ENCODE data around the gene APOA4. TPM values are rescaled to one million over a fixed set of nuclear protein-coding genes. Genes with fewer than 3 reads are reported as not detected.
A peak's percentile ranks its signal among the peaks of the same experiment; 100 is the strongest.
"Not testable (repeated sequence)": the region's sequence is repeated elsewhere in the genome, so short reads cannot be mapped to it uniquely, and the experiment has no call there.

Gene APOA4
- total RNA-seq, 1 experiment from 2014 or later = not detected

GRCh38 chr11:116807601-116808261 is 15.4 kb downstream of the APOA4 start:
- DNase-seq (ENCODE audit: extremely low read depth, low read depth) = no peak

GRCh38 chr11:116804001-116804400 is 19.1 kb downstream of the APOA4 start:
- DNase-seq (ENCODE audit: extremely low read depth, low read depth) = no peak

DNA sequence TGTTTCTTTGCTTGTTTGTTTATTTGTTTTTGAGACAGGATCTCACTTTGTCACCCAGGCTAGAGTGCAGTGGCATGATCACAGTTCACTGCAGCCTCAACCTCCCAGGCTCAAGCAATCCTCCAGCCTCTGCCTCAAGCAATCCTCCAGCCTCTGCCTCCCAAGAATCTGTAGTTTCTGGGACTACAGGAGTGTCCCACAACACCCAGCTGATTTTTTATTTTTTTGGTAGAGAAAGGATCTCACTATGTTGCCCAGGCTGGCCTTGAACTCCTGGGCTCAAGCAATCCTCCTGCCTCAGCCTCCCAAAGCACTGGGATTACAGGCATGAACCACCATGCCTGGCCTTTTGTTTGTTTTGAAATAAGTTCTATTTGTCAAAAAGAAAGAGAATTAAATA is 21.4 kb downstream of the APOA4 start:
- not testable (repeated sequence) for DNase-seq (ENCODE audit: extremely low read depth, low read depth)

- no peak for DNase-seq (ENCODE audit: extremely low read depth, low read depth)
Observed at GRCh38 chr11:116800610-116801009, 22.5 kb downstream of the APOA4 start.

DNA sequence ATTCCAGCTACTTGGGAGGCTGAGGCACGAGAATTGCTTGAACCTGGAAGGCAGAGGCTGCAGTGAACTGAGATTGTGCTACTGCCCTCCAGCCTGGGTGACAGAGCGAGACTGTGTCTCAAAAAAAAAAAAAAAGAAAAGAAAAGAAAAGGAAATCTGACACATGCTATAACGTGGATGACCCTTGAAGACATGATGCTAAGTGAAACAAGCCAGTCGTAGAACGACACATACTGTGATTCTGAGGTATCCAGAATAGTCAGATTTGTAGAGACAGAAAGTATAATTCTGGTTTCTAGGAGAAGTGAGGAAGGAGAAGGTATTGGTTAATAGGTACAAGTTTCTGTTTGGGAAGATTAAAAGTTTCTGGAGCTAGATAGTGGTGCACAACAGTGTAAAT is 24.7 kb downstream of the APOA4 start:
- no peak for DNase-seq (ENCODE audit: extremely low read depth, low read depth)

GRCh38 chr11:116797816-116798215 is 25.3 kb downstream of the APOA4 start:
- no peak for DNase-seq (ENCODE audit: extremely low read depth, low read depth)

- DNase-seq (ENCODE audit: extremely low read depth, low read depth) = no peak
Observed at GRCh38 chr11:116796548-116796947, 26.6 kb downstream of the APOA4 start.

DNA sequence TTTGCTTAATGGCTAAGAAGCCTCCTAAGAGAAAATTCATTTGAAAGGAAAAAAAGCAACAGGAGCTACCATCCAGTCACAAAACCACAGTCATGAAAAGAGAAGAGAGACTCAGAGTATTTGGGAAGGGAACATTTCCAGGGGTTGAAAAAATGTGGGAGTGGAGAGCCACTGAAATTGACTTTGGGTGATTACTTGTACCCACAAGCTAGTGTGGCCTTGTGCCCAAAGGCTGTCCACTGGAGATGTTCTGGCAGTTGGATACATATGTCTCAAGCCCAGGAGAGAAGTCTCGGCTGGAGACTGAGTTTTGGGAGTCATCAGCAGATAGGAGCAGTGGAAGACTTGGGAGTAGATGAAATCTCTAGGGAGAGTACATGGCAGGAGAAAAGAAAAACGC is 28.3 kb downstream of the APOA4 start:
- DNase-seq (ENCODE audit: extremely low read depth, low read depth) = no peak

DNA sequence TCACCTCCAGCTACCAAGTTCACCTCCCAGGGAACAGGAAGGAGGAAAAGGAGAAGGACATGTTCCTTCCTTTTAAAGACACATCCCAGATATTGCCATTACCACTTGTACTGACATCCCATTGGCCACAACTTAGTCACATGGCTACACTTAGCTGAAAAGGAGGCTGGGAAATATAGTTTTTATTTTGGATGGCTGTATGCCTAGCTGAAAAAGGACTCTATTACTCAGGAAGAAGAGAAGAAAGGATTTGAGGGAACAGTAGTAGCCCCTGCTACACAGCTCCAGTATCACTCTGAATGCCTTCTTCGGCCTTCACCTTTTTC is 29.4 kb downstream of the APOA4 start:
- DNase-seq (ENCODE audit: extremely low read depth, low read depth) = no peak

- DNase-seq (ENCODE audit: extremely low read depth, low read depth) = no peak
Observed at GRCh38 chr11:116792869-116793771, 30.0 kb downstream of the APOA4 start.

GRCh38 chr11:116792144-116792868 is 30.8 kb downstream of the APOA4 start:
- DNase-seq (ENCODE audit: extremely low read depth, low read depth) = no peak

- DNase-seq (ENCODE audit: extremely low read depth, low read depth) = no peak
Observed at GRCh38 chr11:116791813-116792143, 31.3 kb downstream of the APOA4 start, which contains the start of gene APOA5. Gene APOA5 (minus strand): TSS chr11:116791879. CDS start chr11:116791860, 19 bp downstream.

DNA sequence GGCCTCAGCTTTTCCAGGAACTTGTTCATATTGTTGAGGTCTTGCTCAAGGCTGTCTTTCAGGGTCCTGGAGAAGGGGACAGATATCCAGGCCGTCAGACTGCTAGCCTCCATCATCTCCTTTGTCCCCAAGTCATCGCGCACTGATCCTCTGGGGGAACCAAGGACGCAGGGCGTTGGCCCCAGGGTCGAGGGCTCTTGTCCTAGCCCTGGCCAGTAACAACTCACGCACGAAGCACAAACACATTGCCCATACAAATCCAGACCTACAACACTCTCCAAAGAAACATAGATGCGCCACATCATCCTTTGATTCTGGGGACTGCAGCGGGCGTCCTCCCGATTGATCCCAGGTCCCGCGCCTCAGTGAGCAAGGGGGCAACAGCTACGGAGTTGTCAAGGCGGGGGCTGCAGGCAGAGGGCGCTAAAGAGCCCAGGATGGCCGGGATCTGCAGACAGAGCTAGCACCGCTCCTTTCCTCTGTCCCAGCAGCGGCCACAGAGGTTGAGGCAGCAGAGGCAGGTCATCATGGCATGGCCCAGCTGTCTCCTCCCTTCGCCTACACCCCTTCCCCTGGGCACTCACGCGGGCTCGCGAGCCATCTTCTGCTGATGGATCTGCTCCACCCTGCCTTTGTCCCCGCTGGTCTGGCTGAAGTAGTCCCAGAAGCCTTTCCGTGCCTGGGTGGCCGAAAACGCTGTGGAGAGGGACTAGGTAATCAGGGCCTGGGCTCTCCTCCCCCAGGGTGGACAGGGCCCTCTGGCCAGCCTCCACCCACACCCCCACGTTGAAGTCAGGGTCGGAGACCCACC is 31.9 kb downstream of the APOA4 start:
- peak; percentile 40 for DNase-seq (ENCODE audit: extremely low read depth, low read depth)

- DNase-seq (ENCODE audit: extremely low read depth, low read depth) = no peak
Observed at GRCh38 chr11:116790167-116791001, 32.7 kb downstream of the APOA4 start.

GRCh38 chr11:116788975-116789374 is 34.1 kb downstream of the APOA4 start:
- DNase-seq (ENCODE audit: extremely low read depth, low read depth) = no peak

DNA sequence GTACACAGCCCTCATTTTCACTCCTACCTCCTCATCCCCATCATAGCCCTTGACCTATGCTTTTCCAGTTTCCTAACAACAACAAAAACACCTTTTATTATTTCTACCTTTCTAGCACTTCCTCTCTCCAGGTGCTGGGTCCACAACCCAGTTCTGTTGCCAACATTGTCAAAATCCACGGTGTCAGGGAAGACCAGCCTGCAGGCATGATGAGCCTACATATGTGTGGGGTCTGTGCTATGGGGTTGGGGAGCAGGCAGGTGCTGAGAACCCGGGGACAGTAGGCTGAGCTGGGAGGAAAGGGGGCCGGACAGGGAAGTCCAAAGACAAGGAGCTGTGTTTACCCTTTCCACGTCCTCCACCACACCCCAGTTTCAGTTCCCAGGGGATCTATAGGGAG is 34.6 kb downstream of the APOA4 start:
- DNase-seq (ENCODE audit: extremely low read depth, low read depth) = no peak

GRCh38 chr11:116787786-116788486 is 35.2 kb downstream of the APOA4 start, which contains the start of gene ZPR1:
Gene ZPR1 (minus strand): TSS chr11:116788023. CDS start chr11:116787990, 33 bp downstream.
- peak; percentile 44 for DNase-seq (ENCODE audit: extremely low read depth, low read depth)

DNA sequence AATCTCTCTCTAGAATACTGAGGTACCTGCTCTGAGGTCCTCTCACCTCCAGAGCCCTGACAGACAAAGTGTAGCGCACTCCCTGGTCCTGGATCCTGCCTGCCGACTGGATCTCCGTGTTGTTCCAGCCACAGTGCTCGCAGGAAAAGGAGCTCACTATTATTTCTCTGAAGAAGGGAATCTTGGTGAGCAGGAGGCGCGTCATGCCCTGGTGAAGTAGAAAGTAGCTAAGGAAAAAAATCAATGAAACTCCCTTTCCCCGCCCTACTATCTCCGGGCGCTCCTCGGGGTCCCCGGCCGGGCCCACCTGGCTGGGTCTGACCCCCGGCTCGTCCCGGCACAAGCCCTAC is 35.7 kb downstream of the APOA4 start:
- DNase-seq (ENCODE audit: extremely low read depth, low read depth) = no peak

DNA sequence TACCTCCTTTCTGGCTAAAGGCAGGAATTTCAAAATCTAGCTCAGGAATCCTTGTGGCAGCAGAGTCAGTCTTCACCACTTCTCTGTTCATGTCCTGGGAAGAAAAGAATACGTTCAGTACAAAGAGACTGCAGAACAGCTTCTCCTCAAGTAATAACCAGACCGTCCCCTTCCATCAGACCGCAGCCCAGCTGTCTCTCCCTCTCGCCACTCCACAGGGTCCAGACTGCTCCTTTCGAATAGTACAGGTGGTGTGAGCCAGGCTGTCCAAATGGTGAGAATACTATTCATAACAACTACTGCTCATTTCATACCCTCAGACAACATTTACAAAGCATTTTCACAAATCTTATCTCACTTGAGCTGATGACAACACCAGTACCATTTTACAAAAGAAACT is 36.1 kb downstream of the APOA4 start:
- no peak for DNase-seq (ENCODE audit: extremely low read depth, low read depth)
